HG03103 (cell line): ENCODE measurements around the gene ELOVL6.
"Not testable (repeated sequence)": the region's sequence is repeated elsewhere in the genome, so short reads cannot be mapped to it uniquely, and the experiment has no call there.

Source experiments
- ATAC-seq: cut with Tn5 transposase; IDR thresholded peaks from one replicate; pipeline ENCODE4 v1.9.1; 2021; ENCODE audit warnings: low read depth; ENCODE audit not compliant: unreplicated experiment

ELOVL6 gene

GRCh38 chr4:110164251-110164650, 34.2 kb downstream of the ELOVL6 start:
- ATAC-seq: no peak

GRCh38 chr4:110163327-110164069, 34.9 kb downstream of the ELOVL6 start:
- no peak for ATAC-seq

- ATAC-seq: no peak
Observed at GRCh38 chr4:110160618-110161017, 37.8 kb downstream of the ELOVL6 start.

DNA sequence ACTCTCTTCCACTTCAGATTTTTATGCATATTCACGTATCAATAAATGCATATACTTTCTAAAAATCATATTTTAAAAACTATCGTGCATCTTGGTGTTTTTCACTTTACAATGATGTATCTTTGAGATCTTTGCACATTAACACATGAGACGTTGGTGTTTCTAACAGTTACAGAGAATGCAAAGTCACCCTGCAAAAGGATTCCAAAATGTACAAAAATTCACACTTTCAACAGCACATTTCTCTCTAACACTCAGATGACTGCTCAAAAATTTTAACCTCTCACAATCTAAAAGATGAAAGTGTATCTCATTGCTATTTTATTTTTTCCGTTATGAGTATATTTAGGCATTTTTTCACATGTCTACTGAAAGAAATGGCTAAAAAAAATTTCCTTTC, 38.9 kb downstream of the ELOVL6 start:
- no peak for ATAC-seq

DNA sequence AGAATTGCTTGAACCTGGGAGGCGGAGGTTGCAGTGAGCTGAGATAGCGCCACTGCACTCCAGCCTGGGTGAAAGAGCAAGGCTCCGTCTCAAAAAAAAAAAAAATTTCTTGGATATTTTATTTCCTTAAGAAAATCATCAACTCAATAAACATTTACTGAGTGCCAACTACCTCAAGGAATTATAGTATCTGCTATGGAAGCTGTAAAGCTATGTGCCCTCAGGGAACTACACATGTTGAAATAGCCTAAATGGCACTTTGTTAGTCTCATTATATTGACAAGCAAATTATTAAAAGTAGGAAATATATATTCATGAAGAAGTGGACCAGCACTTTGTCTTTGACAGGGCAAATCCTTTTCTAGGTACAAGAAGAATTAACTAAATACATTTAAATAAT, 40.8 kb downstream of the ELOVL6 start:
- no peak for ATAC-seq

GRCh38 chr4:110157166-110157565, 41.2 kb downstream of the ELOVL6 start:
- not testable (repeated sequence) for ATAC-seq

DNA sequence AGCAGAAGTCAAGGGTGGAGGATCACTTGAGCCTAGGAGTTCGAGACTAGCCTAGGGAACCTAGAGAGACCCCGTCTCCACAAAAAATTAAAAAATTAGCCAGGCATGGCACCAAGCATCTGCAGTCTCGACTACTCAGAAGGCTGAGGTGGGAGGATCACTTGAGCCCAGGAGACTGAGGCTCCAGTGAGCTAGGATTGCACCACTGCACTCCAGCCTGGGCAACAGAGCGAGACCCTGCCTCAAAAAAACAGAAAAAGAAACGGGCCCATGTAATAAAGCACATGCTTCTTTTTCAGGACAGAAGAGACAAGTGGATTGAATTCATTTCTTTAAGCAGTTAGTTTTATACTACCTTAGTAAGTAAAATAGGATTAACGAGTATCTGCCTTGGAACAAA, 42.0 kb downstream of the ELOVL6 start:
- ATAC-seq: no peak

GRCh38 chr4:110155654-110156053, 42.8 kb downstream of the ELOVL6 start:
- no peak for ATAC-seq

- no peak for ATAC-seq
Observed at GRCh38 chr4:110154582-110154981, 43.8 kb downstream of the ELOVL6 start.

- ATAC-seq: no peak
Observed at GRCh38 chr4:110152386-110152785, 46.0 kb downstream of the ELOVL6 start.

GRCh38 chr4:110149089-110149488, 49.3 kb downstream of the ELOVL6 start:
- ATAC-seq: no peak

- ATAC-seq: no peak
Observed at GRCh38 chr4:110142461-110142860, 56.0 kb downstream of the ELOVL6 start.

- no peak for ATAC-seq
Observed at GRCh38 chr4:110139815-110140214, 58.6 kb downstream of the ELOVL6 start.

GRCh38 chr4:110139111-110139510, 59.3 kb downstream of the ELOVL6 start:
- no peak for ATAC-seq

GRCh38 chr4:110138551-110138950, 59.9 kb downstream of the ELOVL6 start:
- ATAC-seq: no peak

DNA sequence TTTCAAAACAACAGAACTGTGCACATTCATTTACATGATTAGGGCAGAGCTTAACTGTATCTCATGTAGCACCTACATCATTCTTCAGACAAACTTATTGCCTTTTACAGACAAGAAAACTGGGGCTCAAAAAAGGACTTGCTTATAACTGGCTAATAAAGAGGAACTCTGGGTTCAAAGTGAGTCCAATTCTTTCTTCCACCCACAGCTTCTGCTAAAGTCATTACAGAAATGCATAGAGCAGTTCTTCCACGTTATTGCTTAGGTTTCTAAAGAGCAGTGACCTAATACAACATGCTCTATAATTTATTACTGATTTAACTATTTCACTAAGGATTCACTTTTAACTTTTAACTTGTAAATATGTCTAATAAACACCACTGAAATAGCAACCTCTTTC, 60.6 kb downstream of the ELOVL6 start:
- no peak for ATAC-seq

GRCh38 chr4:110135523-110135922, 62.9 kb downstream of the ELOVL6 start:
- ATAC-seq: no peak

DNA sequence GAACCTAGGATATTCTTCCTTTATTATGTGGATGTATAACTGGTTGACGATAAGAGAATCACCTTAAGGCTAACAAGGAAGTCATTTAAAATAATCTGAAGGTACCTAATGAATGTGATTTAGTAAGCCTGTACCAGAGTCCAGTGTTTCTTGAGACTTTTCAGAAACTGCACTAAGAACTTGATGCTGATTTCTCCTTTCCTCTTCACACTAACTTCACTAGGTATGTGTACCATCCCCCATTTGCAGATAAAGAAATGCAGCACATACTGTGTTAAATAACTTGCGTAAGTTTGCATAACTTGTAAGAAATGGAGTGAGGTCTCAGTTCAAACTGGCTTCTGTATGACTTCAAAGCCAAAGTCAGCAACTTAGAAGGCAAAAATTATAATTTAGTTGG, 63.3 kb downstream of the ELOVL6 start:
- no peak for ATAC-seq

DNA sequence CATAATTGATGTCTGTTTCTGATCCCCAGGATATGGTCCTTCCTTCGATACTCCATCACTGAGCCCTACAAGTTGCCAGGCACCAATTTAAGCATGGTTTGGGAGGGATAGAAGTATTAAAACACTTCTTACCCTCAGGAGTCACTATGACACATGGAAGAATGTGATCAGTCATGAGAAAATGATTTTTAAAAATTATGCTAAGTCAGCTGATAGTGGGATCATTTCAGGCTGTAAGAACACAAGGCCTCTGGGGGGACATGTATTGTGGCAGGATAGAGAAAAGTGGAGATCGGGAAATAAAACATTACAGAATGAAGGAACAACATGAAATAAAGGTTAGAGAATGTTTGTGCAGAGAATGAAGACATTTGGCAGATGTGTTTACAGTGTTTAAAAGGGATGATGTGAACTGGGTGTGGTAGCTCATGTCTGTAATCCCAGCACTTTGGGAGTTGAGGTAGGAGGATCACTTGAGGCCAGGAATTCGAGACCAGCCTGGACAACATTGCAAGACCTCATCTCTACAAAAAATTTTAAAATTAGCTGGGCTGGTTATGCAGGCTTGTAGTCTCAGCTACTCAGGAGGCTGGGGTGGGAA, 64.0 kb downstream of the ELOVL6 start:
- ATAC-seq: no peak

DNA sequence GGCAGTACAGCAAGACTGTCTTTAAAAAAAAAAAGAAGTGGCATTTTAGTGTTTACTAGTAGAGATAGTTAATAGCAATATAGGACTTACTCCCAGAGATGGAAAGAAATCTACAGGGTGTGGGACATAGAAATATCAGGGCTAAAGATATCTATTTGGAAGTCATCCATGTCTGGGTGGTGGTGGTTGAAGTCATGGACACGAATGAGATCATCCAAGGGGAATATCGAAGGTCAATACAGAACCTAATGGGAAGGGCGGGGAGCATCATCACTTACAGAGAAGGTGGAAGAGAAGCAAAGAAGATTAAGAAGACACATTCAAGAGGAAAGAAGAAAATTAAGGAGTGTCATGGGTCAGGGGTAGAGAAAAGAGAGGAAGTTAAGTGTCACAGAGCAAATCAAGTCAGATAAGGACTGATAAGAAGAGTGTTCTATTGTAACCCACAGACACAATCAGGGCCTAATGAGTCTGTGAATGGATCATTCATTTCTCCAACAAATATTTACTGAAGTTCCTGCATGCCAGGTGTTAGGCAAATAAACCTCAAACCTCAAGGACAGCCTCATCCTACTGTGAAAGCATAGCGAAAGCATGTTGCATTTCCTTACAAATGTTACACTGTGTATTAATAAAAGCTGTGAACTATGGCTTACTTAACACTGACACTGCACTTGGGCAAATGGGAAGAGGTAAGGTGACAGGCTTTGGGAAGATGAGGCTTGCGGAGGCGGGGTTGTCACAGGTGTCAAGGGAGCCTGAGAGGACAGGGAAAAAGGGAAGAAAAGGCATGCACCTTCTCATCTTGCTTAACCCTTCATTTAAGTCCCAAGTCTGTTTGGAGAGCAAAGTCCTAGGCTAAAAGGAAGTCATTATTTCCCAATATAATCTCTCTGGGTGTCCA, 65.3 kb downstream of the ELOVL6 start:
- no peak for ATAC-seq

- ATAC-seq: no peak
Observed at GRCh38 chr4:110131916-110132315, 66.5 kb downstream of the ELOVL6 start.
